ENCODE measurements around the gene ANKRD50. TPM values are rescaled to one million over a fixed set of nuclear protein-coding genes. Genes with fewer than 3 reads are reported as not detected.

The ANKRD50 gene
- total RNA-seq, 1 donor from 2014 or later: 26.9 TPM

- H3K27me3 Mint-ChIP-seq (ENCODE audit: low read depth): no peaks in the 10 kb centered on the region
- no peak for TF ChIP-seq CTCF (conservative IDR thresholded peaks at IDR 0.05)
- H3K4me3 Mint-ChIP-seq: no peak overlapping the region
- no peak for DNase-seq (ENCODE audit: low read depth, low spot score)
- H3K9me3 Mint-ChIP-seq: peaks cover 3% of the 10 kb centered on the region
- no peak overlapping the region for H3K27ac Mint-ChIP-seq (ENCODE audit: unreplicated experiment)
- peaks cover 11% of the 10 kb centered on the region for H3K4me1 Mint-ChIP-seq
- H3K36me3 Mint-ChIP-seq (ENCODE audit: low read depth): no peaks in the 10 kb centered on the region
Measured at GRCh38 chr4:124748965-124749364, 36.4 kb upstream of the ANKRD50 start.

GRCh38 chr4:124745985-124746801 is 33.7 kb upstream of the ANKRD50 start:
- Mint-ChIP-seq H3K4me1 (peaks cover 11% of the 10 kb centered on the region), H3K27me3 (ENCODE audit: low read depth) (no peaks in the 10 kb centered on the region), H3K9me3 (peaks cover 3% of the 10 kb centered on the region), H3K36me3 (ENCODE audit: low read depth) (no peaks in the 10 kb centered on the region), H3K27ac (ENCODE audit: unreplicated experiment) (no peak overlapping the region), H3K4me3 (no peak overlapping the region)
- no peak for TF ChIP-seq CTCF (conservative IDR thresholded peaks at IDR 0.05)
- no peak for DNase-seq (ENCODE audit: low read depth, low spot score)

- Mint-ChIP-seq H3K36me3 (ENCODE audit: low read depth) (no peaks in the 10 kb centered on the region), H3K4me1 (peaks cover 11% of the 10 kb centered on the region), H3K9me3 (no peaks in the 10 kb centered on the region), H3K27me3 (ENCODE audit: low read depth) (no peaks in the 10 kb centered on the region), H3K27ac (ENCODE audit: unreplicated experiment) (no peak overlapping the region), H3K4me3 (no peak overlapping the region)
- no peak for DNase-seq (ENCODE audit: low read depth, low spot score)
- no peak for TF ChIP-seq CTCF (conservative IDR thresholded peaks at IDR 0.05)
Measured at GRCh38 chr4:124743711-124744110, 31.2 kb upstream of the ANKRD50 start.

GRCh38 chr4:124740501-124740900 is 28.0 kb upstream of the ANKRD50 start:
- no peak for DNase-seq (ENCODE audit: low read depth, low spot score)
- Mint-ChIP-seq H3K36me3 (ENCODE audit: low read depth) (no peaks in the 10 kb centered on the region), H3K27ac (ENCODE audit: unreplicated experiment) (no peak overlapping the region), H3K9me3 (no peaks in the 10 kb centered on the region), H3K4me1 (no peaks in the 10 kb centered on the region), H3K27me3 (ENCODE audit: low read depth) (no peaks in the 10 kb centered on the region), H3K4me3 (no peak overlapping the region)
- TF ChIP-seq CTCF (conservative IDR thresholded peaks at IDR 0.05): no peak

- H3K27ac Mint-ChIP-seq (ENCODE audit: unreplicated experiment): no peak overlapping the region
- DNase-seq (ENCODE audit: low read depth, low spot score): no peak
- no peaks in the 10 kb centered on the region for H3K36me3 Mint-ChIP-seq (ENCODE audit: low read depth)
- H3K27me3 Mint-ChIP-seq (ENCODE audit: low read depth): no peaks in the 10 kb centered on the region
- no peak for TF ChIP-seq CTCF (conservative IDR thresholded peaks at IDR 0.05)
- no peaks in the 10 kb centered on the region for H3K4me1 Mint-ChIP-seq
- no peaks in the 10 kb centered on the region for H3K9me3 Mint-ChIP-seq
- no peak overlapping the region for H3K4me3 Mint-ChIP-seq
Measured at GRCh38 chr4:124738994-124739393, 26.5 kb upstream of the ANKRD50 start.

Measured in neural crest cell (in vitro differentiated cells).